G401 (cell line): ENCODE results near the gene SEC14L3. TPM values are rescaled to one million over a fixed set of nuclear protein-coding genes. Genes with fewer than 3 reads are reported as not detected.

ENCODE experiments used
- total RNA-seq: library from RNA; depleted of rRNA; stranded (reverse); fragments of >200 nt; shearing (Covaris generic); gene quantifications from 2 replicates; pipeline ENCODE4 v1.2.3, GENCODE V29; 2014; rRNA removed

The SEC14L3 gene
- total RNA-seq, 1 experiment from 2014 or later: not detected

Other genes with a start within 250 kb of the SEC14L3 start
- gene LIF, start 225.3 kb downstream of the SEC14L3 start, total RNA-seq: 24.5 and 36.5 TPM in 2 replicates
- not detected in 2 replicates for gene OSM, start 205.2 kb downstream of the SEC14L3 start, total RNA-seq
- 9.8 and 11.3 TPM in 2 replicates for gene CASTOR1, start 182.5 kb downstream of the SEC14L3 start, total RNA-seq
- gene TBC1D10A, start 145.1 kb downstream of the SEC14L3 start, total RNA-seq: 12.8 and 31.0 TPM in 2 replicates
- gene SF3A1, start 115.1 kb downstream of the SEC14L3 start, total RNA-seq: 16.5 and 25.5 TPM in 2 replicates
- 1.8 and 2.9 TPM in 2 replicates for gene CCDC157, start 115.0 kb downstream of the SEC14L3 start, total RNA-seq
- 20.5 and 23.2 TPM in 2 replicates for gene RNF215, start 84.6 kb downstream of the SEC14L3 start, total RNA-seq
- gene SEC14L2, start 75.0 kb downstream of the SEC14L3 start, total RNA-seq: 13.1 and 15.8 TPM in 2 replicates
- 79.7 and 96.7 TPM in 2 replicates for gene MTFP1, start 46.2 kb downstream of the SEC14L3 start, total RNA-seq
- not detected in 2 replicates for gene SEC14L4, start 33.7 kb upstream of the SEC14L3 start, total RNA-seq
- gene SEC14L6, start 74.7 kb upstream of the SEC14L3 start, total RNA-seq: not detected in 2 replicates
- gene GAL3ST1, start 102.6 kb upstream of the SEC14L3 start, total RNA-seq: 3.9 TPM in 1 of 2 replicates, not detected in the other
- gene PES1, start 119.9 kb upstream of the SEC14L3 start, total RNA-seq: 133 and 162 TPM in 2 replicates
- gene TCN2, start 135.2 kb upstream of the SEC14L3 start, total RNA-seq: 12.9 and 17.1 TPM in 2 replicates
- 6.3 and 15.5 TPM in 2 replicates for gene SLC35E4, start 163.8 kb upstream of the SEC14L3 start, total RNA-seq
- 4.5 and 5.1 TPM in 2 replicates for gene DUSP18, start 195.9 kb upstream of the SEC14L3 start, total RNA-seq
- gene OSBP2, start 222.9 kb upstream of the SEC14L3 start, total RNA-seq: 3.0 and 4.4 TPM in 2 replicates